Neural crest cell (in vitro differentiated cells): Measurements from ENCODE around the gene SERPINA4. TPM values are rescaled to one million over a fixed set of nuclear protein-coding genes. Genes with fewer than 3 reads are reported as not detected.

Experiments
- DNase-seq: peaks from one replicate; pipeline ENCODE4 v3.0.0; 2021; ENCODE audit warnings: low read depth, mixed read lengths, low spot score
- H3K27ac Mint-ChIP-seq: one replicate; pipeline ENCODE4 v1.8.0; 2021; ENCODE audit warnings: mild to moderate bottlenecking, mixed read lengths; ENCODE audit not compliant: unreplicated experiment
- H3K27me3 Mint-ChIP-seq: 2 replicates; pipeline ENCODE4 v1.8.0; 2021; ENCODE audit warnings: low read depth, mild to moderate bottlenecking, mixed read lengths
- H3K36me3 Mint-ChIP-seq: 2 replicates; pipeline ENCODE4 v1.8.0; 2021; ENCODE audit warnings: low read depth, mild to moderate bottlenecking, mixed read lengths
- H3K4me1 Mint-ChIP-seq: 2 replicates; pipeline ENCODE4 v1.8.0; 2021; ENCODE audit warnings: mixed read lengths
- H3K4me3 Mint-ChIP-seq: one replicate; pipeline ENCODE4 v1.8.0; 2021; ENCODE audit warnings: mild to moderate bottlenecking, mixed read lengths
- H3K9me3 Mint-ChIP-seq: 2 replicates; pipeline ENCODE4 v1.8.0; 2021; ENCODE audit warnings: mixed read lengths
- CTCF ChIP-seq: fragments of 200-600 bp; sonication (generic); conservative IDR thresholded peaks from 2 replicates; pipeline ENCODE4 v1.5.0; 2021; ENCODE audit warnings: antibody characterized with exemption, mild to moderate bottlenecking
- total RNA-seq: library from RNA; stranded (reverse); gene quantifications from 2 replicates; pipeline ENCODE4 v1.2.1, GENCODE V29; 2021

The SERPINA4 gene
- total RNA-seq, 1 donor from 2014 or later = not detected

DNA sequence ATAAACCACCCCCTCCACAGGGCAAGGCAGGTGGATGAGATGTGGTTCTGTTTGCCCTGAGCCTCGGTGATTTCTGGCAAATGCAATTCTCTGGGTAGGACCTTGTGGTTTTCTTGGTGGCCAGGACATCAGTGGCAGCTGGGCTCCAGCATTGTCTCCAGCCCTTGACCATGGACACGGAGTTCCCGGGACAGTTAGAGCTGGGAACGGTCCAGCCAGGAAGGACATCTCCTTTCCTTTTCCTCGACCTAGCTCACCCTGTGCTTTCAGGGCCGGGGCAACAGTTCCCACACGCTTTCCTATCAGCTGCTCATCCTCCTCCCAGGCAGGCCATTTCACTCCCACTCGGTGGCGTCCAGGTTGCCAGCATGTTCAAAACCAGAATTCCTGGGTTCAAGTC, 9.2 kb downstream of the SERPINA4 start:
- TF ChIP-seq CTCF = no peak

DNA sequence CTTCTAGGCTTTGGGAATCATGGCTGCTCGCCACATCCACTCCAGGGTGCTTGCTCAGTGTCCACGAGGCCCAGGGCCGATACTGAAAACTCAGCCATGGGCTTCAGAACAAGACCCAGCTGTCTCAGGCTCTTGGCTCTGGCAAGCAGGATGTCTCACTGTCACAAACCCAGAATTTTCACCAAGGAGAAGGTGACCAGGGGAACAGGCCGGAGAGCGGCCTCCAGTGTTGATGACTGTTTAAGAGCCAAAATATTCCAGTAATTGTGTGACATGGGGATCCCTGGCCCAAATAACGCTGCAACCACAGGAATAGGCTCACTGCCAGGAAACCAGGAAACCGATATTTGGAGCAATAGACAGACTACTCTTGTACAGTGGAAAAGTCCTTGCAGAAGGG, 10.2 kb downstream of the SERPINA4 start:
- Mint-ChIP-seq H3K9me3 (no peaks in the 10 kb centered on the region), H3K4me3 (no peak overlapping the region), H3K36me3 (no peaks in the 10 kb centered on the region), H3K27me3 (no peaks in the 10 kb centered on the region), H3K27ac (no peak overlapping the region), H3K4me1 (no peaks in the 10 kb centered on the region)
- no peak for TF ChIP-seq CTCF
- DNase-seq = no peak

More for the DNA sequence above, 9.2 kb downstream of the SERPINA4 start:
- Mint-ChIP-seq H3K4me3 (no peak overlapping the region), H3K27me3 (no peaks in the 10 kb centered on the region), H3K4me1 (no peaks in the 10 kb centered on the region), H3K36me3 (no peaks in the 10 kb centered on the region), H3K27ac (no peak overlapping the region), H3K9me3 (no peaks in the 10 kb centered on the region)
- no peak for DNase-seq

- no peaks in the 10 kb centered on the region for H3K36me3 Mint-ChIP-seq
- H3K27me3 Mint-ChIP-seq = no peaks in the 10 kb centered on the region
- H3K27ac Mint-ChIP-seq = no peak overlapping the region
- TF ChIP-seq CTCF = no peak
- no peak overlapping the region for H3K4me3 Mint-ChIP-seq
- H3K9me3 Mint-ChIP-seq = no peaks in the 10 kb centered on the region
- no peaks in the 10 kb centered on the region for H3K4me1 Mint-ChIP-seq
- no peak for DNase-seq
Observed at GRCh38 chr14:94571950-94572349, 10.7 kb downstream of the SERPINA4 start.

- no peaks in the 10 kb centered on the region for H3K9me3 Mint-ChIP-seq
- no peak overlapping the region for H3K27ac Mint-ChIP-seq
- H3K36me3 Mint-ChIP-seq = no peaks in the 10 kb centered on the region
- DNase-seq = no peak
- no peak overlapping the region for H3K4me3 Mint-ChIP-seq
- H3K4me1 Mint-ChIP-seq = no peaks in the 10 kb centered on the region
- H3K27me3 Mint-ChIP-seq = no peaks in the 10 kb centered on the region
- no peak for TF ChIP-seq CTCF
Observed at GRCh38 chr14:94572637-94573303, 11.5 kb downstream of the SERPINA4 start.

DNA sequence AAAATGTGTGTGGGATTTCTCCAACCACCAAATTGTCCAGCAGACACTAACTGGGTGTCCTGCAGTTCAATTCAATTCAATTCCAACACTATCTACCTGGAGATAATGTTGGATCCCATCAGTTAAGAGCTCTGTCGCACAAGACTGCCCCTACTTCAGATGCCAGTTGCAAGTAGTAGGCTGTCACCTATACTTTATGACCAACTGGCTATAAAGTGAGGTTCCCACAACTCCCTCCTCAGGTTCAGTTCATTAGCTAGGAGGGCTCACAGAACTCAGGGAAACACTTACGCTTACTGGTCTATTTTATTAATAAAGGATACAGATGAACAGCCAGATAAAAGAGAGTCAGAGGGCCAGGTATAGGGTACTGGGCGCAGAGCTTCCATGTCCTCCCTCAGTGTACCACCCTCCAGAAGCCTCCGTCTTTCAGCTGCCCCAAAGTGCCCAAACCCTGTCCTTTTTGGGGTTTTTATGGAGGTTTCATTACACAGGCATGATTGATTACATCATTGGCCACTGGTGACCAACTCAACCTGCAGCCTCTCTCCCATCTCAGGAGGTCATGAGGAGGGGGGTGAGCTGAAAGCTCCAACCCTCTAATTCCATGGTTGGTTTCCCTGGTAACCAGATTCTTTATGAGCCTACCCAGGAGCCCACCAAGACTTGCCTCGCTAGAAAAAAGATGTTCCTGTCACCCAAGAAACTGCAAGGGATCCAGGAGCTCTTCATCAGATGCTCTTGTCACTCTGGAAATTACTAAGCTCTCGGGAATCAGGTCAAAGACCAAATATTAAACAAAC, 12.4 kb downstream of the SERPINA4 start:
- no peak overlapping the region for H3K27ac Mint-ChIP-seq

More for the DNA sequence above, 12.4 kb downstream of the SERPINA4 start:
- DNase-seq = no peak
- H3K4me3 Mint-ChIP-seq = no peak overlapping the region
- H3K4me1 Mint-ChIP-seq = no peaks in the 10 kb centered on the region
- H3K36me3 Mint-ChIP-seq = no peaks in the 10 kb centered on the region
- H3K9me3 Mint-ChIP-seq = no peaks in the 10 kb centered on the region
- TF ChIP-seq CTCF = no peak
- H3K27me3 Mint-ChIP-seq = peaks cover 2% of the 10 kb centered on the region
